Gastroesophageal sphincter (tissue), 3 donors: Measurements from ENCODE around the gene SEMA6A.

ENCODE experiments used
- EP300 ChIP-seq: sonication (generic); formaldehyde crosslinking; IDR thresholded peaks from one replicate; pipeline ENCODE4 v1.6.1; 2017; ENCODE audit warnings: antibody characterized with exemption, mild to moderate bottlenecking
- POLR2A ChIP-seq, 2 donors: fragments of 450-650 bp; IDR thresholded peaks; one replicate each; pipeline ENCODE4 v1.6.1; 2017; ENCODE audit warnings: antibody characterized with exemption in 2 of 2, mild to moderate bottlenecking in 2 of 2, moderate library complexity in 1 of 2
- POLR2AphosphoS5 ChIP-seq: sonication (generic); formaldehyde crosslinking; IDR thresholded peaks from one replicate; pipeline ENCODE4 v1.6.1; 2017; ENCODE audit warnings: antibody characterized with exemption
- TF ChIP-seq, protein P1 (sequence below), 4 experiments: fragments of 200-600 bp in 2 of 4; fragments of 450-650 bp in 2 of 4; sonication (generic) in 1 of 4; IDR thresholded peaks; one replicate each; pipeline ENCODE4 v1.5.1; 2017 to 2019; ENCODE audit warnings: antibody characterized with exemption in 4 of 4, mild to moderate bottlenecking in 2 of 4, moderate library complexity in 2 of 4

DNA sequence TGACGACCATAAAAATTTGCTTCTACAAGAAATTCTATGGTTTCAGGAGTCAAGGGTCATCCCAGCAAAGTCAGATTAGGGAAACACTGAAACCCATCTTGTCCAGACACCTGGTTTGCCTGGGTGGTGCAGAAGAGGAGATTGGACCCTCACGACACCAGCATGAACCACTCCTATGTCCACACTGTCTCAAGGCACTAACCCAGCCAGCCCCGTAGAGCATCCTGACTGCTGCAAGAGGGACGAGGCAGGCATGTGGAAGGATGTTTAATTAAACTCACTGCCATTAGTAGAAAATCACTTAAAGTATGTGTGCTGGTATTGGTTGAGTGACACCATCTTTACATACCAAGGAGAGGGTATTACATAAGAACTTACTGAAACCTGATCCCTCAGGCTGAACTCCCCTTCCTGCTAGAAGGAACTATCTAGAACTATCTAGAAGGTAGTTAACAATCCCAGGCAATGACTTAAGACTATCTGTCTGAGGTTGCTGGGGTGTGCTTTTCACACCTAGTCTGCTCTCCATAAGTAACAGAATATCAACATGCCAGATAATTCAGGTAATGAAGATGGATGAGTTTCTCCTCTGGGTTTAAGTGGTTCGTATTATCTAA is 93.6 kb downstream of the SEMA6A start:
- TF ChIP-seq, protein P1, sequence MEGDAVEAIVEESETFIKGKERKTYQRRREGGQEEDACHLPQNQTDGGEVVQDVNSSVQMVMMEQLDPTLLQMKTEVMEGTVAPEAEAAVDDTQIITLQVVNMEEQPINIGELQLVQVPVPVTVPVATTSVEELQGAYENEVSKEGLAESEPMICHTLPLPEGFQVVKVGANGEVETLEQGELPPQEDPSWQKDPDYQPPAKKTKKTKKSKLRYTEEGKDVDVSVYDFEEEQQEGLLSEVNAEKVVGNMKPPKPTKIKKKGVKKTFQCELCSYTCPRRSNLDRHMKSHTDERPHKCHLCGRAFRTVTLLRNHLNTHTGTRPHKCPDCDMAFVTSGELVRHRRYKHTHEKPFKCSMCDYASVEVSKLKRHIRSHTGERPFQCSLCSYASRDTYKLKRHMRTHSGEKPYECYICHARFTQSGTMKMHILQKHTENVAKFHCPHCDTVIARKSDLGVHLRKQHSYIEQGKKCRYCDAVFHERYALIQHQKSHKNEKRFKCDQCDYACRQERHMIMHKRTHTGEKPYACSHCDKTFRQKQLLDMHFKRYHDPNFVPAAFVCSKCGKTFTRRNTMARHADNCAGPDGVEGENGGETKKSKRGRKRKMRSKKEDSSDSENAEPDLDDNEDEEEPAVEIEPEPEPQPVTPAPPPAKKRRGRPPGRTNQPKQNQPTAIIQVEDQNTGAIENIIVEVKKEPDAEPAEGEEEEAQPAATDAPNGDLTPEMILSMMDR (IDR thresholded peaks at IDR 0.05): no peak
- no peak for TF ChIP-seq POLR2A (IDR thresholded peaks at IDR 0.05)
- no peak for TF ChIP-seq POLR2AphosphoS5
- TF ChIP-seq EP300: no peak
